Endodermal cell (in vitro differentiated cells): ENCODE data around the gene SLC47A1. TPM values are rescaled to one million over a fixed set of nuclear protein-coding genes. Genes with fewer than 3 reads are reported as not detected.

ENCODE experiments used
- DNase-seq: peaks from one replicate; pipeline ENCODE4 v3.0.0-alpha.2; 2017
- H3K27ac ChIP-seq: 2 replicates; pipeline ENCODE4 v1.5.1; 2013; ENCODE audit warnings: mild to moderate bottlenecking, low read depth, low read length, moderate library complexity
- H3K27me3 ChIP-seq: 2 replicates; pipeline ENCODE4 v1.6.1; 2013; ENCODE audit warnings: mild to moderate bottlenecking, low read length, moderate library complexity; ENCODE audit not compliant: insufficient read depth, control insufficient read depth, poor library complexity, severe bottlenecking
- H3K36me3 ChIP-seq: 2 replicates; pipeline ENCODE4 v1.7.0; 2013; ENCODE audit warnings: mild to moderate bottlenecking, low read length, moderate library complexity; ENCODE audit not compliant: control insufficient read depth, insufficient read depth
- H3K4me1 ChIP-seq: one replicate; pipeline ENCODE4 v1.7.0; 2013; ENCODE audit warnings: low read length; ENCODE audit not compliant: control insufficient read depth, insufficient read depth
- H3K4me3 ChIP-seq: 2 replicates; pipeline ENCODE4 v1.5.1; 2013; ENCODE audit warnings: mild to moderate bottlenecking, low read length, moderate library complexity
- H3K9ac ChIP-seq: 2 replicates; pipeline ENCODE4 v1.6.1; 2013; ENCODE audit warnings: mild to moderate bottlenecking, low read length, moderate library complexity; ENCODE audit not compliant: poor library complexity, severe bottlenecking; ENCODE audit errors: extremely low read depth
- H3K9me3 ChIP-seq: 2 replicates; pipeline ENCODE4 v1.6.1; 2013; ENCODE audit warnings: mild to moderate bottlenecking, low read length, moderate library complexity; ENCODE audit not compliant: control insufficient read depth
- H3K27ac Mint-ChIP-seq: 2 replicates; pipeline ENCODE4 v1.8.0; 2020; ENCODE audit warnings: mixed read lengths
- H3K27me3 Mint-ChIP-seq: 2 replicates; pipeline ENCODE4 v1.8.0; 2021; ENCODE audit warnings: mild to moderate bottlenecking, mixed read lengths; ENCODE audit not compliant: insufficient read depth
- H3K36me3 Mint-ChIP-seq: 2 replicates; pipeline ENCODE4 v1.8.0; 2020; ENCODE audit warnings: low read depth, mixed read lengths
- H3K4me1 Mint-ChIP-seq: 2 replicates; pipeline ENCODE4 v1.8.0; 2020; ENCODE audit warnings: mixed read lengths
- H3K4me3 Mint-ChIP-seq: 2 replicates; pipeline ENCODE4 v1.8.0; 2020; ENCODE audit warnings: mild to moderate bottlenecking, moderate library complexity, mixed read lengths
- H3K9me3 Mint-ChIP-seq: 2 replicates; pipeline ENCODE4 v1.8.0; 2020; ENCODE audit warnings: mild to moderate bottlenecking, mixed read lengths
- CTCF ChIP-seq: fragments of 200-600 bp; sonication (generic); conservative IDR thresholded peaks from 2 replicates; pipeline ENCODE4 v1.5.0; 2021; ENCODE audit warnings: antibody characterized with exemption, mild to moderate bottlenecking
- WGBS, 2 experiments: methylation state at CpG; one replicate each; pipeline versions ENCODE4 v1.1.5 to v1.1.7; 2013; ENCODE audit warnings: missing lambda C conversion rate in 2 of 2, mixed read lengths in 1 of 2; ENCODE audit not compliant: insufficient coverage in 1 of 2, insufficient read length in 1 of 2; 5-methylcytosine and 5-hydroxymethylcytosine counted together
- total RNA-seq, 2 donors: library from RNA; stranded (reverse); fragmentation: NEBNext Ultra II Directional in 1 of 2; extraction: Animal tissue kit (Norgen Biotek cat#: 25700) in 1 of 2; gene quantifications; 2 replicates in 1 of 2; 3 replicates in 1 of 2; pipeline ENCODE4 v1.2.1, GENCODE V29; 2021

Gene SLC47A1
- total RNA-seq, 2 donors from 2014 or later, result 2.5 to 3.1 TPM

GRCh38 chr17:19626079-19626478, 92.4 kb downstream of the SLC47A1 start:
- no peaks in the 10 kb centered on the region for H3K4me1 Mint-ChIP-seq
- H3K4me3 Mint-ChIP-seq, result no peak overlapping the region
- peaks cover 19% of the 10 kb centered on the region for H3K9me3 Mint-ChIP-seq
- Histone ChIP-seq H3K4me1 (no peaks in the 10 kb centered on the region), H3K9me3 (peaks cover 6% of the 10 kb centered on the region), H3K36me3 (no peaks in the 10 kb centered on the region), H3K27me3 (no peaks in the 10 kb centered on the region), H3K4me3 (no peak overlapping the region), H3K9ac (no peak overlapping the region), H3K27ac (no peak overlapping the region)
- no peak overlapping the region for H3K27ac Mint-ChIP-seq
- WGBS, 2 experiments, result 89 to 94% methylated on average over 4 of the region's 4 CpGs
- peaks cover 3% of the 10 kb centered on the region for H3K36me3 Mint-ChIP-seq
- DNase-seq, result no peak
- TF ChIP-seq CTCF, result no peak
- no peaks in the 10 kb centered on the region for H3K27me3 Mint-ChIP-seq

Other genes starting within 250 kb of the SLC47A1 start
- gene B9D1, start 171.1 kb upstream of the SLC47A1 start, total RNA-seq, result 10 to 100 TPM; 37.7 to 42.8 TPM
- 10 to 100 TPM; 33.3 to 53.4 TPM for gene MAPK7, start 155.4 kb upstream of the SLC47A1 start, total RNA-seq
- gene MFAP4, start 146.7 kb upstream of the SLC47A1 start, total RNA-seq, result 10 to 100 TPM; 11.1 to 36.8 TPM
- gene RNF112, start 122.6 kb upstream of the SLC47A1 start, total RNA-seq, result 1 to 10 TPM; 1.1 to 1.9 TPM
- gene ALDH3A2, start 114.9 kb downstream of the SLC47A1 start, total RNA-seq, result 10 to 100 TPM; 26.9 to 60.1 TPM
- not detected for gene SLC47A2, start 182.7 kb downstream of the SLC47A1 start, total RNA-seq
- gene ALDH3A1, start 214.4 kb downstream of the SLC47A1 start, total RNA-seq, result under 1 TPM; 0.42 to 0.44 TPM